HCT116 (cell line): Measurements from ENCODE around the gene LRRC2. TPM values are rescaled to one million over a fixed set of nuclear protein-coding genes. Genes with fewer than 3 reads are reported as not detected.

Source experiments
- ATAC-seq: fragments of 200-7000 bp; cut with Tn5 transposase; 2 replicates; pipeline ENCODE4 v1.9.1; 2020; ENCODE audit warnings: mild to moderate bottlenecking, moderate library complexity
- BruUV-seq: library from RNA; stranded (reverse); fragments of 400-500 nt; replicated peaks from 2 replicates; lab custom pipeline; 2021; lab: Mats Ljungman, UMichigan
- CTCF ChIA-PET: fragments of 300-600 bp; sonication (Branson Sonifier 250); formaldehyde crosslinking; loops from one replicate; lab custom pipeline; 2021; ENCODE audit warnings: antibody characterized with exemption; lab: Charles Lee
- POLR2A ChIA-PET: fragments of 300-600, 350-600 bp; sonication (Branson Sonifier 250); formaldehyde crosslinking; loops from one replicate; lab custom pipeline; 2021; ENCODE audit warnings: antibody characterized with exemption; lab: Charles Lee
- RAD21 ChIA-PET, 2 experiments: fragments of 300-600 bp; sonication (Branson Sonifier 250); formaldehyde crosslinking; loops; one replicate each; lab custom pipeline; 2023; ENCODE audit warnings: low total read pairs in 2 of 2; ENCODE audit not compliant: uncharacterized antibody in 2 of 2, unreplicated experiment in 2 of 2, low non-redundant PET in 1 of 2; lab: Charles Lee
- DNase-seq: peaks from one replicate; pipeline ENCODE4 v3.0.0-alpha.2; 2010; ENCODE audit warnings: low read depth, low spot score
- H2AFZ ChIP-seq: fragments of 200-600 bp; shearing (Covaris generic), sonication (generic); 2 replicates; pipeline ENCODE4 v1.6.1; 2017; ENCODE audit warnings: low read depth, mixed run types, mixed read lengths, antibody characterized with exemption, low read length; ENCODE audit not compliant: poor library complexity, severe bottlenecking
- H3K27ac ChIP-seq: 2 replicates; pipeline ENCODE4 v1.5.1; 2012; ENCODE audit warnings: low read depth, low read length
- H3K27me3 ChIP-seq: fragments of 200-600 bp; sonication (generic); 2 replicates; pipeline ENCODE4 v1.6.1; 2016; ENCODE audit warnings: mixed run types, low read length, mixed read lengths; ENCODE audit not compliant: insufficient read depth
- H3K36me3 ChIP-seq, 2 experiments: fragments of 200-500 bp in 1 of 2; fragments of 200-600 bp in 1 of 2; sonication (Bioruptor generic) in 1 of 2; sonication (generic) in 1 of 2; 2 replicates each; pipeline versions ENCODE4 v1.5.1 to v1.6.1; 2014 to 2016; ENCODE audit warnings: low read length in 2 of 2, inconsistent platforms in 1 of 2, mixed read lengths in 1 of 2, mixed run types in 1 of 2; ENCODE audit not compliant: insufficient read depth in 2 of 2, control insufficient read depth in 1 of 2
- H3K4me1 ChIP-seq, 2 experiments: fragments of 200-600 bp in 1 of 2; sonication (generic) in 1 of 2; 2 replicates each; pipeline versions ENCODE4 v1.5.1 to v1.6.1; 2012 to 2017; ENCODE audit warnings: low read length in 2 of 2, inconsistent platforms in 1 of 2, mild to moderate bottlenecking in 1 of 2, mixed read lengths in 1 of 2, mixed run types in 1 of 2, moderate library complexity in 1 of 2; ENCODE audit not compliant: insufficient read depth in 2 of 2, control insufficient read depth in 1 of 2
- H3K4me2 ChIP-seq: fragments of 200-600 bp; sonication (generic); 2 replicates; pipeline ENCODE4 v1.6.1; 2017; ENCODE audit warnings: mixed run types, low read length, mixed read lengths
- H3K4me3 ChIP-seq, 2 experiments: fragments of 200-600 bp in 1 of 2; sonication (generic) in 1 of 2; replicated peaks in 1 of 2; 2 replicates each; pipeline ENCODE4 v1.5.1; 2011 to 2016; ENCODE audit warnings: low read length in 2 of 2, control low read depth in 1 of 2, low read depth in 1 of 2, mild to moderate bottlenecking in 1 of 2, mixed read lengths in 1 of 2, mixed run types in 1 of 2
- H3K79me2 ChIP-seq: fragments of 200-600 bp; sonication (generic); 2 replicates; pipeline ENCODE4 v1.6.1; 2017; ENCODE audit warnings: mild to moderate bottlenecking, mixed run types, low read length, moderate library complexity, mixed read lengths; ENCODE audit not compliant: insufficient read depth
- H3K9ac ChIP-seq: fragments of 200-600 bp; sonication (generic); 2 replicates; pipeline ENCODE4 v1.6.1; 2016; ENCODE audit warnings: low read length, mixed read lengths
- H3K9me2 ChIP-seq: fragments of 200-600 bp; sonication (generic), shearing (Covaris generic); 2 replicates; pipeline ENCODE4 v1.6.1; 2017; ENCODE audit warnings: mixed run types, mild to moderate bottlenecking, moderate library complexity; ENCODE audit not compliant: insufficient read depth
- H3K9me3 ChIP-seq, 2 experiments: fragments of 200-500 bp in 1 of 2; fragments of 200-600 bp in 1 of 2; sonication (Bioruptor generic) in 1 of 2; sonication (generic) in 1 of 2; 2 replicates each; pipeline ENCODE4 v1.6.1; 2014 to 2017; ENCODE audit warnings: low read length in 2 of 2, mixed read lengths in 2 of 2, inconsistent platforms in 1 of 2, low read depth in 1 of 2, mild to moderate bottlenecking in 1 of 2, mixed run types in 1 of 2, moderate library complexity in 1 of 2; ENCODE audit not compliant: control insufficient read depth in 1 of 2, insufficient read depth in 1 of 2
- H4K20me1 ChIP-seq: fragments of 200-600 bp; sonication (generic), shearing (Covaris generic); 2 replicates; pipeline ENCODE4 v1.6.1; 2017; ENCODE audit warnings: mixed run types, mild to moderate bottlenecking, moderate library complexity; ENCODE audit not compliant: insufficient read depth
- CBX3 ChIP-seq: IDR thresholded peaks from 2 replicates; pipeline ENCODE4 v1.6.1; 2012; ENCODE audit warnings: low read depth
- CEBPB ChIP-seq: IDR thresholded peaks from 2 replicates; pipeline ENCODE4 v1.6.1; 2012; ENCODE audit warnings: low read depth
- EGR1 ChIP-seq: IDR thresholded peaks from 2 replicates; pipeline ENCODE4 v1.6.1; 2012; ENCODE audit warnings: low read depth
- FOSL1 ChIP-seq: IDR thresholded peaks from 2 replicates; pipeline ENCODE4 v1.6.1; 2012; ENCODE audit warnings: low read depth
- SRF ChIP-seq: IDR thresholded peaks from 2 replicates; pipeline ENCODE4 v1.6.1; 2012; ENCODE audit warnings: low read depth
- TCF7L2 ChIP-seq: IDR thresholded peaks from 2 replicates; pipeline ENCODE4 v1.7.0; 2011; ENCODE audit warnings: borderline replicate concordance, inconsistent platforms; ENCODE audit not compliant: insufficient read depth, insufficient read length; ENCODE audit errors: extremely low read depth
- YY1 ChIP-seq: IDR thresholded peaks from 2 replicates; pipeline ENCODE4 v1.6.1; 2011; ENCODE audit warnings: low read length, low read depth, moderate library complexity, mild to moderate bottlenecking; ENCODE audit not compliant: insufficient replicate concordance; ENCODE audit errors: extremely low read depth
- intact Hi-C: fragments of 100-400 bp; cut with micrococcal nuclease; formaldehyde crosslinking; loops from 2 replicates; pipeline ENCODE4 v1.10.0; 2022
- total RNA-seq: library from RNA; stranded (reverse); gene quantifications from one replicate; pipeline ENCODE4 v1.2.1, GENCODE V29; 2021; ENCODE audit not compliant: unreplicated experiment
- TF ChIP-seq, protein P1 (sequence below), 3 experiments: fragments of 200-600 bp in 1 of 3; sonication (generic) in 1 of 3; IDR thresholded peaks in 2 of 3; conservative IDR thresholded peaks in 1 of 3; 2 replicates each; pipeline ENCODE4 v1.5.1; 2012 to 2017; ENCODE audit warnings: low read depth in 2 of 3, low read length in 2 of 3, antibody characterized with exemption in 1 of 3, borderline replicate concordance in 1 of 3, control low read depth in 1 of 3, mild to moderate bottlenecking in 1 of 3, mixed read lengths in 1 of 3, mixed run types in 1 of 3, moderate library complexity in 1 of 3; ENCODE audit not compliant: insufficient read depth in 1 of 3
- TF ChIP-seq, protein P2 (sequence below): IDR thresholded peaks from 2 replicates; pipeline ENCODE4 v1.6.1; 2012
- TF ChIP-seq, protein P3 (sequence below): IDR thresholded peaks from 2 replicates; pipeline ENCODE4 v1.6.1; 2012; ENCODE audit warnings: low read depth

Gene LRRC2
- total RNA-seq, 1 experiment from 2014 or later = not detected

DNA sequence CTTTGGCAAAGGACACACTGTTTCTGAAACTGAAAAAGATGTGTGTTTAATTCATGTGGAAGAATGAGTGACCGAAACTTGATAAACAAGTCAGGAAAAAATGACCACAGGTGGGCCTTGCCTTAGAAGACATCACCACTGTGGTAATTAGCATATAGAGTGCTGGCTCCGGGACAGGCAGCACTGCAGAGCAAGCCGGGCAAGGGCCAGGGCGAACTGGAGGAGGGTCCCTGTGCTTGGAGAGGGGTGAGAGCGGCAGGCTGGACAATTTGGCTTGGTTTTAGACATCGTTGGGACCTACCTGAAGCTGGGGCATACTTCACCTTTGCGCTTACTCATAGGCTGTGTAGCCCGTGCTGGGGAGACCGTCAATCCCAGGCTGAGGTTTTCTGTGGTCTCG, 60.1 kb downstream of the LRRC2 start:
- ATAC-seq = no peak
- no peaks in the 10 kb centered on the region for H3K9me2 ChIP-seq
- DNase-seq = no peak
- no peaks in the 10 kb centered on the region for H3K27me3 ChIP-seq
- POLR2A ChIA-PET = no interaction called here
- TF ChIP-seq YY1 (no peak), SRF (no peak), FOSL1 (no peak), CEBPB (no peak)
- TF ChIP-seq, protein P1, sequence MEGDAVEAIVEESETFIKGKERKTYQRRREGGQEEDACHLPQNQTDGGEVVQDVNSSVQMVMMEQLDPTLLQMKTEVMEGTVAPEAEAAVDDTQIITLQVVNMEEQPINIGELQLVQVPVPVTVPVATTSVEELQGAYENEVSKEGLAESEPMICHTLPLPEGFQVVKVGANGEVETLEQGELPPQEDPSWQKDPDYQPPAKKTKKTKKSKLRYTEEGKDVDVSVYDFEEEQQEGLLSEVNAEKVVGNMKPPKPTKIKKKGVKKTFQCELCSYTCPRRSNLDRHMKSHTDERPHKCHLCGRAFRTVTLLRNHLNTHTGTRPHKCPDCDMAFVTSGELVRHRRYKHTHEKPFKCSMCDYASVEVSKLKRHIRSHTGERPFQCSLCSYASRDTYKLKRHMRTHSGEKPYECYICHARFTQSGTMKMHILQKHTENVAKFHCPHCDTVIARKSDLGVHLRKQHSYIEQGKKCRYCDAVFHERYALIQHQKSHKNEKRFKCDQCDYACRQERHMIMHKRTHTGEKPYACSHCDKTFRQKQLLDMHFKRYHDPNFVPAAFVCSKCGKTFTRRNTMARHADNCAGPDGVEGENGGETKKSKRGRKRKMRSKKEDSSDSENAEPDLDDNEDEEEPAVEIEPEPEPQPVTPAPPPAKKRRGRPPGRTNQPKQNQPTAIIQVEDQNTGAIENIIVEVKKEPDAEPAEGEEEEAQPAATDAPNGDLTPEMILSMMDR (IDR thresholded peaks at IDR 0.05 in 2 of 3, conservative IDR thresholded peaks at IDR 0.05 in 1 of 3; ENCODE audit: borderline replicate concordance in 1 of 3, insufficient read depth in 1 of 3, low read depth in 2 of 3, low read length in 2 of 3) = no peak
- TF ChIP-seq, all 23 proteins: peak for 0
- BruUV-seq = no TSS peak
- intact Hi-C loops = no loop called here
- no peak overlapping the region for H3K27ac ChIP-seq
- H3K9ac ChIP-seq = no peak overlapping the region
- H3K9me3 ChIP-seq = no peaks in the 10 kb centered on the region
- no peak overlapping the region for H3K4me2 ChIP-seq
- no peak overlapping the region for H2AFZ ChIP-seq
- no peaks in the 10 kb centered on the region for H3K4me1 ChIP-seq
- CTCF ChIA-PET = no interaction called here
- H3K4me3 ChIP-seq = no peak overlapping the region
- RAD21 ChIA-PET = no interaction called here
- H3K36me3 ChIP-seq = no peaks in the 10 kb centered on the region
- no peaks in the 10 kb centered on the region for H3K79me2 ChIP-seq
- no peaks in the 10 kb centered on the region for H4K20me1 ChIP-seq

DNA sequence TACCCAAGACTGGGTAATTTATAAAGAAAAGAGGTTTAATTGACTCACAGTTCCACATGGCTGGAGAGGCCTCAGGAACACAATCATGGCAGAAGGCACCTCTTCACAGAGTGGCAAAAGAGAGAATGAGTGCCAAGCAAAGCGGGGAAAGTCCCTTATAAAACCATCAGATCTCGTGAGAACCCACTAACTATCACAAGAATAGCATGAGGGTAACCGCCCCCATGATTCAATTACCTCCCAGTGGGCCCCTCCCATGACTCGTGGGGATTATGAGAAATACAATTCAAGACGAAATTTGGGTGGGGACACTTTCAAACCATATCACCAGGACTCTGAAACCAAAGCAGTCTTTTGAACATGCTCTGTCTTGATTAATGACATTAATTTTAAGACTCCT, 61.3 kb downstream of the LRRC2 start:
- no TSS peak for BruUV-seq

More for the DNA sequence above, 61.3 kb downstream of the LRRC2 start:
- H2AFZ ChIP-seq = no peak overlapping the region
- H3K4me1 ChIP-seq = no peaks in the 10 kb centered on the region
- ChIA-PET POLR2A (no interaction called here), CTCF (no interaction called here), RAD21 (no interaction called here)
- H3K9ac ChIP-seq = no peak overlapping the region
- TF ChIP-seq, protein P2, sequence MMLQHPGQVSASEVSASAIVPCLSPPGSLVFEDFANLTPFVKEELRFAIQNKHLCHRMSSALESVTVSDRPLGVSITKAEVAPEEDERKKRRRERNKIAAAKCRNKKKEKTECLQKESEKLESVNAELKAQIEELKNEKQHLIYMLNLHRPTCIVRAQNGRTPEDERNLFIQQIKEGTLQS = no peak
- no peak for TF ChIP-seq EGR1
- no peak for TF ChIP-seq TCF7L2
- TF ChIP-seq CBX3 = no peak
- TF ChIP-seq, protein P3, sequence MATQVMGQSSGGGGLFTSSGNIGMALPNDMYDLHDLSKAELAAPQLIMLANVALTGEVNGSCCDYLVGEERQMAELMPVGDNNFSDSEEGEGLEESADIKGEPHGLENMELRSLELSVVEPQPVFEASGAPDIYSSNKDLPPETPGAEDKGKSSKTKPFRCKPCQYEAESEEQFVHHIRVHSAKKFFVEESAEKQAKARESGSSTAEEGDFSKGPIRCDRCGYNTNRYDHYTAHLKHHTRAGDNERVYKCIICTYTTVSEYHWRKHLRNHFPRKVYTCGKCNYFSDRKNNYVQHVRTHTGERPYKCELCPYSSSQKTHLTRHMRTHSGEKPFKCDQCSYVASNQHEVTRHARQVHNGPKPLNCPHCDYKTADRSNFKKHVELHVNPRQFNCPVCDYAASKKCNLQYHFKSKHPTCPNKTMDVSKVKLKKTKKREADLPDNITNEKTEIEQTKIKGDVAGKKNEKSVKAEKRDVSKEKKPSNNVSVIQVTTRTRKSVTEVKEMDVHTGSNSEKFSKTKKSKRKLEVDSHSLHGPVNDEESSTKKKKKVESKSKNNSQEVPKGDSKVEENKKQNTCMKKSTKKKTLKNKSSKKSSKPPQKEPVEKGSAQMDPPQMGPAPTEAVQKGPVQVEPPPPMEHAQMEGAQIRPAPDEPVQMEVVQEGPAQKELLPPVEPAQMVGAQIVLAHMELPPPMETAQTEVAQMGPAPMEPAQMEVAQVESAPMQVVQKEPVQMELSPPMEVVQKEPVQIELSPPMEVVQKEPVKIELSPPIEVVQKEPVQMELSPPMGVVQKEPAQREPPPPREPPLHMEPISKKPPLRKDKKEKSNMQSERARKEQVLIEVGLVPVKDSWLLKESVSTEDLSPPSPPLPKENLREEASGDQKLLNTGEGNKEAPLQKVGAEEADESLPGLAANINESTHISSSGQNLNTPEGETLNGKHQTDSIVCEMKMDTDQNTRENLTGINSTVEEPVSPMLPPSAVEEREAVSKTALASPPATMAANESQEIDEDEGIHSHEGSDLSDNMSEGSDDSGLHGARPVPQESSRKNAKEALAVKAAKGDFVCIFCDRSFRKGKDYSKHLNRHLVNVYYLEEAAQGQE = no peak
- no peaks in the 10 kb centered on the region for H3K27me3 ChIP-seq
- H3K9me3 ChIP-seq = no peaks in the 10 kb centered on the region
- H3K79me2 ChIP-seq = no peaks in the 10 kb centered on the region
- no peak overlapping the region for H3K4me3 ChIP-seq
- ATAC-seq (no peak), DNase-seq (no peak)
- H3K4me2 ChIP-seq = no peak overlapping the region
- intact Hi-C loops = no loop called here
- no peak overlapping the region for H3K27ac ChIP-seq
- no peaks in the 10 kb centered on the region for H3K9me2 ChIP-seq
- H3K36me3 ChIP-seq = no peaks in the 10 kb centered on the region
- H4K20me1 ChIP-seq = no peaks in the 10 kb centered on the region
